HL-60 (cell line): ENCODE data around the gene STOML1.
"Not testable (repeated sequence)": the region's sequence is repeated elsewhere in the genome, so short reads cannot be mapped to it uniquely, and the experiment has no call there.

Source experiments
- DNase-seq, 2 experiments: peaks; one replicate each; pipeline ENCODE4 v3.0.0-alpha.2; 2010 to 2020; ENCODE audit warnings: low read depth in 1 of 2, low spot score in 1 of 2
- H3K27ac ChIP-seq: fragments of 250-450 bp; sonication (Bioruptor Pico); replicated peaks from 2 replicates; pipeline ENCODE4 v1.5.1; 2020; ENCODE audit warnings: mild to moderate bottlenecking, moderate library complexity
- H3K27me3 ChIP-seq: fragments of 250-450 bp; sonication (Bioruptor Pico); 2 replicates; pipeline ENCODE4 v1.5.1; 2021; ENCODE audit warnings: mild to moderate bottlenecking, moderate library complexity; ENCODE audit not compliant: insufficient read depth, poor library complexity, severe bottlenecking
- H3K4me3 ChIP-seq: replicated peaks from 2 replicates; pipeline ENCODE4 v1.5.1; 2011; ENCODE audit warnings: mild to moderate bottlenecking, control low read depth, low read length; ENCODE audit not compliant: insufficient read depth
- GABPA ChIP-seq: IDR thresholded peaks from 2 replicates; pipeline ENCODE4 v1.6.1; 2012; ENCODE audit warnings: low read depth
- POLR2AphosphoS5 ChIP-seq: IDR thresholded peaks from 2 replicates; pipeline ENCODE4 v1.6.1; 2012; ENCODE audit warnings: low read depth
- SPI1 ChIP-seq: IDR thresholded peaks from 2 replicates; pipeline ENCODE4 v1.6.1; 2012; ENCODE audit warnings: low read depth, mild to moderate bottlenecking, borderline replicate concordance
- TF ChIP-seq, protein P1 (sequence below): IDR thresholded peaks from one replicate; pipeline ENCODE4 v1.5.1; 2011; ENCODE audit warnings: low read length, control low read depth, inconsistent platforms; ENCODE audit not compliant: insufficient read depth
- TF ChIP-seq, protein P2 (sequence below): IDR thresholded peaks from 2 replicates; pipeline ENCODE4 v1.6.1; 2012; ENCODE audit warnings: low read depth; ENCODE audit not compliant: insufficient replicate concordance

Gene STOML1

DNA sequence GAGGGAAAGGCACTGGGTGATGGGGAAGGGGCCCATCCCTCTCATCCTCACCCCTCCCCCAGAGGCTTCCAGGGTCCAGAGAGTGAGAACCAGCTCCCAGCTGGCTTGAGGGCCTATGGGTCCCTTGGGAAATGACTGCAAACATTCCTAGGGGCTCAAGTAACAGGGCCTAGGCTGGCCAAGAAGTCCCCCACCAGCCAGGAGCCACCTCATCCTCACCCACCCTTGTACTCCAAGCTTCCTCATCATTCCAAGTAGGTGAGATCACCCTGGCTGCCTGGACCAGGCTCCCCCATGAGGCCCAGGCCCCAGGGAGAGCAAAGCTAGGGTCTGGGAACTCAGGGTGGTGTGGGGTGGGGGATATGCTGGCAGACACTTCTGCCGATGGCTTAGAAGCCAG is 51.1 kb downstream of the STOML1 start:
- TF ChIP-seq GABPA (no peak), SPI1 (no peak), POLR2AphosphoS5 (no peak)
- TF ChIP-seq, protein P1, sequence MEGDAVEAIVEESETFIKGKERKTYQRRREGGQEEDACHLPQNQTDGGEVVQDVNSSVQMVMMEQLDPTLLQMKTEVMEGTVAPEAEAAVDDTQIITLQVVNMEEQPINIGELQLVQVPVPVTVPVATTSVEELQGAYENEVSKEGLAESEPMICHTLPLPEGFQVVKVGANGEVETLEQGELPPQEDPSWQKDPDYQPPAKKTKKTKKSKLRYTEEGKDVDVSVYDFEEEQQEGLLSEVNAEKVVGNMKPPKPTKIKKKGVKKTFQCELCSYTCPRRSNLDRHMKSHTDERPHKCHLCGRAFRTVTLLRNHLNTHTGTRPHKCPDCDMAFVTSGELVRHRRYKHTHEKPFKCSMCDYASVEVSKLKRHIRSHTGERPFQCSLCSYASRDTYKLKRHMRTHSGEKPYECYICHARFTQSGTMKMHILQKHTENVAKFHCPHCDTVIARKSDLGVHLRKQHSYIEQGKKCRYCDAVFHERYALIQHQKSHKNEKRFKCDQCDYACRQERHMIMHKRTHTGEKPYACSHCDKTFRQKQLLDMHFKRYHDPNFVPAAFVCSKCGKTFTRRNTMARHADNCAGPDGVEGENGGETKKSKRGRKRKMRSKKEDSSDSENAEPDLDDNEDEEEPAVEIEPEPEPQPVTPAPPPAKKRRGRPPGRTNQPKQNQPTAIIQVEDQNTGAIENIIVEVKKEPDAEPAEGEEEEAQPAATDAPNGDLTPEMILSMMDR, result no peak
- TF ChIP-seq, protein P2, sequence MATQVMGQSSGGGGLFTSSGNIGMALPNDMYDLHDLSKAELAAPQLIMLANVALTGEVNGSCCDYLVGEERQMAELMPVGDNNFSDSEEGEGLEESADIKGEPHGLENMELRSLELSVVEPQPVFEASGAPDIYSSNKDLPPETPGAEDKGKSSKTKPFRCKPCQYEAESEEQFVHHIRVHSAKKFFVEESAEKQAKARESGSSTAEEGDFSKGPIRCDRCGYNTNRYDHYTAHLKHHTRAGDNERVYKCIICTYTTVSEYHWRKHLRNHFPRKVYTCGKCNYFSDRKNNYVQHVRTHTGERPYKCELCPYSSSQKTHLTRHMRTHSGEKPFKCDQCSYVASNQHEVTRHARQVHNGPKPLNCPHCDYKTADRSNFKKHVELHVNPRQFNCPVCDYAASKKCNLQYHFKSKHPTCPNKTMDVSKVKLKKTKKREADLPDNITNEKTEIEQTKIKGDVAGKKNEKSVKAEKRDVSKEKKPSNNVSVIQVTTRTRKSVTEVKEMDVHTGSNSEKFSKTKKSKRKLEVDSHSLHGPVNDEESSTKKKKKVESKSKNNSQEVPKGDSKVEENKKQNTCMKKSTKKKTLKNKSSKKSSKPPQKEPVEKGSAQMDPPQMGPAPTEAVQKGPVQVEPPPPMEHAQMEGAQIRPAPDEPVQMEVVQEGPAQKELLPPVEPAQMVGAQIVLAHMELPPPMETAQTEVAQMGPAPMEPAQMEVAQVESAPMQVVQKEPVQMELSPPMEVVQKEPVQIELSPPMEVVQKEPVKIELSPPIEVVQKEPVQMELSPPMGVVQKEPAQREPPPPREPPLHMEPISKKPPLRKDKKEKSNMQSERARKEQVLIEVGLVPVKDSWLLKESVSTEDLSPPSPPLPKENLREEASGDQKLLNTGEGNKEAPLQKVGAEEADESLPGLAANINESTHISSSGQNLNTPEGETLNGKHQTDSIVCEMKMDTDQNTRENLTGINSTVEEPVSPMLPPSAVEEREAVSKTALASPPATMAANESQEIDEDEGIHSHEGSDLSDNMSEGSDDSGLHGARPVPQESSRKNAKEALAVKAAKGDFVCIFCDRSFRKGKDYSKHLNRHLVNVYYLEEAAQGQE, result no peak
- H3K27ac ChIP-seq, result no peak overlapping the region
- DNase-seq, result no peak
- no peaks in the 10 kb centered on the region for H3K27me3 ChIP-seq
- no peak overlapping the region for H3K4me3 ChIP-seq

DNA sequence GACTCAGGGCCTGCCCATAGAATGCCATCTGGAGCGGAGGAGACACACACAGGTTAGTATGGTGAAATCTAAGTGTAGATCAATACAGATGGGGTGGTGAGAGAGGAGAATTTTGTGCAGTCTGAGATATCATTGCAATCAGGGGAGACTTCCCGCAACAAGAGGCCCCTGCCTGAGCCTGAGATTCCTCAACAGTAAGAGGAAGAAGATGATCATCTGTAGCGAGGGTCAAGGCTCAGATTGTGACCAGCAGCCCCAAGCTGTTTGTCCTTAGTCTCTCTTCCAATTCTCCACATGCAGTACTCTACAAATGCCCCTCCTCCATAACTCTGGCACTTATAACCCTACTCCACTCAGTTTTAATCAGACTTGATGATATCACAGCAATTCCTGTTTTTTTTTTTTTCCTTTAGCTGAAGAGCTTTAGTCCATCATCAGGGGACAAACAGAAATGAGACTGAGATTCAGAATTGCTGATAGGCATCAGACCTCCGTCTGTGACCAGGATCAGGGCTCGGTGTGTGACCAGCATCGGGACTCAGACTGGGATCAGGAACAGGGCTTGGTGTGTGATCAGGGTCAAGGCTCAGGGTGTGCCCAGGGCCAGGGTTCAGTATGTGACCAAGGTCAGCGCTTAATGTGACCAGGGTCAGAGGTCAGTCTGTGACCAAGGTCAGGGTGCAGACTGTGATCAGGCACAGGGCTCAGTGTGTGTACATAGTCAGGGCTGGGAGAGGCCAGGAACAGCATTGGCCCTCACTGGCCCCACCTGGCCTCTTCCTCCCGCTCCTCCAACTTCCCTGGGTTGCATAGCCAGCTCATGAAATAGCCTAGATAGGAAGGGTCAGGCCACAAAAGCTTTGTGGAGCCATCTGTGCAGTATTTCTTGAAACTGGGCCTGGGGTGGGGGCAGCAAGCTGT is 51.8 kb downstream of the STOML1 start:
- no peak overlapping the region for H3K4me3 ChIP-seq
- no peak for DNase-seq
- TF ChIP-seq, protein P2, result no peak
- no peak for TF ChIP-seq SPI1
- TF ChIP-seq GABPA, result no peak
- TF ChIP-seq, protein P1, result no peak
- no peak for TF ChIP-seq POLR2AphosphoS5
- H3K27ac ChIP-seq, result no peak overlapping the region
- no peaks in the 10 kb centered on the region for H3K27me3 ChIP-seq

DNA sequence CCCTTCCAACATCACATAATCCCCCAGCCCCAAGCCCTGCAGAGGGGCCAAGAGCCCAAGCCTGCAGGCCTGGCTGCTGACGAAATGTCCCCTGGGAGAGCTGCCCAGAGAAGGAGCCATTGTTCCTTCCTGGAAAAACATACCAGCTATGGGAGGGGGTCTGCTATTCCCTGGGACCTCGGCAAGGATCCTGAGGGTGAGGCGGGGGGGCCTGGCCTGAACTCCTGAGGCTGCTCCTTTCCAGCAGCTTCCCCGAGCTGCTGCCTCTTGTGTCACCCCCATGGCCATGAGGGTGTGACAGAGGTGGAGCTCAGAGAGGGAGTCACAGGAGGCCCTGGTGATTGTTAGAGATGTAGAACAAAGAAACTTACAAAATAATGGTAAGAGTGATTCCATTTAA is 53.0 kb downstream of the STOML1 start:
- H3K4me3 ChIP-seq, result no peak overlapping the region
- DNase-seq, result no peak
- no peaks in the 10 kb centered on the region for H3K27me3 ChIP-seq
- no peak overlapping the region for H3K27ac ChIP-seq
- TF ChIP-seq, protein P2, result no peak
- TF ChIP-seq, protein P1, result no peak
- no peak for TF ChIP-seq POLR2AphosphoS5

DNA sequence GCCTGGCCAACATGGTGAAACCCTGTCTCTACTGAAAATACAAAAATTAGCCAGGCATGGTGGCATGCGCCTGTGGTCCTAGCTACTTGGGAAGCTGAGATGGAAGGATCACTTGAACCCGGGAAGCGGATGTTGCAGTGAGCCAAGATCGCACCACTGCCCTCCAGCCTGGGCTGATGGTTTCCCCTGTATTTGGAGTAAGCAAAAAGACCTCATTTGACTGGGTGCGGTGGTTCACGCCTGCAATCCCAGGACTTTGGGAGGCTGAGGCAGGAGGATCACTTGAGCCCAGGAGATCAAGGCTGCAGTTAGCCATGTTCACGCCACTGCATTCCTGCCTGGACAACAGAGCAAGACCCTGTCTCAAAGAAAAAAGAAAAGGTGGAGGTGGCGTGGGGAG is 53.6 kb downstream of the STOML1 start:
- H3K27ac ChIP-seq, H3K27me3 ChIP-seq, DNase-seq, H3K4me3 ChIP-seq: not testable (repeated sequence)
